HG02970 (cell line): ENCODE data around the gene TATDN2.
"Not testable (repeated sequence)": the region's sequence is repeated elsewhere in the genome, so short reads cannot be mapped to it uniquely, and the experiment has no call there.

ENCODE experiments used
- ATAC-seq: cut with Tn5 transposase; IDR thresholded peaks from one replicate; pipeline ENCODE4 v1.9.1; 2021; ENCODE audit warnings: mild to moderate bottlenecking, moderate library complexity, moderate number of reproducible peaks; ENCODE audit not compliant: unreplicated experiment, low FRiP score

Gene TATDN2

DNA sequence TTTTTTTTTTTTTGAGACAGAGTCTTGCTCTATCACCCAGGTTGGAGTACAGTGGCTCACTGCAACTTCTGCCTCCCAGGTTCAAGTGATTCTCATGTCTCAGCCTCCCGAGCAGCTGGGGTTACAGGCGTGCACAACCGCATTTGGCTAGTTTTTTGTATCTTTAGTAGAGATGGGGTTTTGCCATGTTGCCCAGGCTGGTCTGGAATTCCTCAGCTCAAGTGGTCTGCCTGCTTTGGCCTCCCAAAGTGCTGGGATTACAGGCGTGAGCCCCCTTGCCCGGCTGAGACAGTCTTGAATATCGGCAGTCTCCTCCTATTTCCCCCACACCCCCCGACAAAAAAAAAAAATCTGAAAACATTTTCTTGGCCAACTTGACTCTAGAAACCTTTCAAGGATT lies 18.7 kb downstream of the TATDN2 start:
- not testable (repeated sequence) for ATAC-seq

DNA sequence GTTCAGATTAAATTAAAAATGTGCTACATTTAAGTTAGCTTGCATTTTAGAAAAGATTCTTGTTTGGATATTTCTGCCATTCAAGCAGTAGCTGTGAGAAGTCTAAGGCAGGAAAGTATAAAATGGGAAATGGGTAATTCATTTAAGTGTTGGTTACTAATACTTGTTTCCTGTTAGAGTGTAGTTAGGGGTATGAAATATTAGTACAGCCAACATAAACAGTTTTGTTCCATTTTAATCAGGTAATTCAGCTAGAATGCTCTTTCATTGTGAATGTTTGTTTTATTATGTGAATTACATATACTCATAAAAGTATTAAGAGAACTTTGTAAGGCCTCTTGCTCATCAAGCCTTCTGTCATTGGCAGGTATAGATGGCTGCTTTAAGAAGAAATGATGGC lies 19.9 kb downstream of the TATDN2 start:
- ATAC-seq, result no peak

DNA sequence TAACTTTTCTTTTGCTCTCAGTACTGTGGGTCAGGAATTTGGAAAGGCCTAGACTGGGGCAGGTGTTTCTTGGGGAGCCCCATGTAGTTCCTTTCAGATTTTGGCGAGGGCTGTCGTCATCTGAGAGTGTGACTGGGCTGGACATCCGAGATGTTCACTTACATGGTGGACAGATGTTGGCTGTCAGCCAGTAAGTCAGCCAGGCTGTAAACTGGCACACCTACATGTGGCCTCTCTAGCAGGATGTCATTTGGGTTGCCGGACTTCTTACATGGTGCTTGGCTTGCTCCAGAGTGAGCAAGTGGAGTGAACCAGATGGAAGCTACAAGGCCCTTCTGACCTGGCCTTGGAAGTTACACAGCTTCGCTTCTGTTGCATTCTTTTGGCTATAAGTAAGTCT lies 20.7 kb downstream of the TATDN2 start:
- no peak for ATAC-seq

DNA sequence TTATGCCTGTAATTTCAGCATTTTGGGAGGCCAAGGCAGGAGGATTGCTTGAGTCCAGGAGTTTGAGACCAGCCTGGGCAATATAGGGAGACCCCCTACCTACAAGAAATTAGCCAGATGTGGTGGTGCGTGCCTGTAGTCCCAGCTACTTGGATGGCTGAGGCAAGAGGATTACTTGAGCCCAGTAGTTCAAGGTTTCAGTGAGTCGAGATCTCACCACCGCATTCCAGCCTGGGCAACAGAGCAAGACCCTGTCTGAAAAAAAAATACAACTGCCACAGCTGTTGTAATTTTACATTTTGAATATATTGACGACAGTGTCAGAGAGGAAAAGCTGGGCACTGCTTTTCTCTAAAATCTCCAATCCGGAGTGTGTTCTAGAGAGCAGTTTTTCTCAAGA lies 21.2 kb downstream of the TATDN2 start:
- ATAC-seq, result no peak

DNA sequence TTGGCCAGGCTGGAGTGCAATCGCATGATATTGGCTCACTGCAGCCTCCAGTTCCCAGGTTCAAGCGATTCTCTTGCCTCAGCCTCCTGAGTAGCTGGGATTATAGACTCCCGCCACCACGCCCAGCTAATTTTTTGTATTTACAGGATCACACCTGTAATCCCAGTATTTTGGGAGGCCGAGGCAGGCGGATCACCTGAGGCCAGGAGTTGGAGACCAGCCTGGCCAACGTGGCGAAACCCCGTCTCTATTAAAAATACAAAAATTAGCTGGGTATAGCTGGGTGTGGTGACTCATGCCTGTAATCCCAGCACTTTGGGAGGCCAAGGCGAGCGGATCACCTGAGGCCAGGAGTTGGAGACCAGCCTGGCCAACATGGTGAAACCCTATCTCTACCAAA lies 24.2 kb downstream of the TATDN2 start:
- not testable (repeated sequence) for ATAC-seq

DNA sequence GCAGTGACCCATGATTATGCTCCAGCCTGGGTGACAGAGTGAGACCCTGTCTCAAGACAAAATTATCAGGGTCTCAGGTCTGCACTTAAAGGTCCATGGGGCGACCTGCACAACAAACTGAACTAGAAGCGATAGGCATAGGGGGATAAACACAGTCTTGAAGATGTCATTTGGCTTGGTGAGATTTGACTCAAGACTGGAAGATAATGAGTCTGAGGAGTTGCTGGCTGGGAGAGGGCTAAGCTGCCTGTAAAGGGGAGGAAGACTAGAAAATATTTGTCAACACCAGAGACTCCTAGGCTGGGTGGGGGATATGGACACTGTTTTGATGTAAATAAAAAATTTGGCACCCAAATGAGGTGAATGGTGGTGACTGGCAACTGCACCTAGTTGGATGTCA lies 24.7 kb downstream of the TATDN2 start:
- ATAC-seq, result no peak

DNA sequence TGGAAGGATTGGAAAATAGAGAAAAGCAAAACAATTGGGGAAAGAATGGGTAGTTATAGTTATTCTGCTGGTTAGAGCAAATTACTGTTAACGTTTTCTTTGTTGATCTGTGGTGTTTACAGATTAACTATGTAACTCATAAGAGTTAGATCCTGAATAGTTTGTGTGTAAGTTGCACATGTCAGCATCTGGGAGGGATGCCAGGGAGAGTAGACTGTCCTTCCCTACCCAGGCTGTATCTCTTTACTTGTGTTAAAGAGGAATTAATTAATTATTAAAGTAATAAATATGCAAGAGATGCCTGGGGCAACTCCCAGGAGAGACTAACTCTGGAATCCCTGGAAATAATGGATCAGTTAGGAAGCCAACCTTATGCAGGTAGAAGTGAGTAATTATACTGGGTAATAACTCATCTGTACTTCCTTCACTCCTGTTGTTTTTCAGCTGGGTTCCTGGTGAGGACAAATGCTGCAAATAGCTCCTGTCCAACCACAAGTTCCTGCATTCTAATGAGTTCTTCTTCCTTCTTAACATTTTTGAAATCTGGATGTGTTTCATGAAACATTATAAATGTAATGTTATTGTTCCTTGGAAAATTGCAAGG lies 25.5 kb downstream of the TATDN2 start:
- ATAC-seq, result no peak

DNA sequence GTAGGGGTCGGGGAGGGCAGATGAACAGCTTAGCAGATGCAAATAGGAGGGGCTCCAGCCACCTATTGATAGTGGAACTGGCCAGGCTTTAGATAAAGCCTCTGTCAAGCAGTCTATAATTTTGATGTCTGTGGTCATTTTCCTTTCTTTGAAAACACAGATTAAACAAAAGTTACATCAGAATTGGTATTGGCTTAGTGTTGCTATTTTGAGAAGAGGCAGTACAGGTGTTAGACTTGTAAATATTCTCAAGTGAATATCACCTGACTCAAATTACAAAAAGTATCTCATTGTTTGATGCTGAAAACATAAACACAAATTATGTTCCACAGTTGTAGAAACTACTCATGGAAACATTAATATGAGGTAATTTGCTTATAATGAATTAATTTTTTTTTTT lies 26.3 kb downstream of the TATDN2 start:
- ATAC-seq, result no peak

DNA sequence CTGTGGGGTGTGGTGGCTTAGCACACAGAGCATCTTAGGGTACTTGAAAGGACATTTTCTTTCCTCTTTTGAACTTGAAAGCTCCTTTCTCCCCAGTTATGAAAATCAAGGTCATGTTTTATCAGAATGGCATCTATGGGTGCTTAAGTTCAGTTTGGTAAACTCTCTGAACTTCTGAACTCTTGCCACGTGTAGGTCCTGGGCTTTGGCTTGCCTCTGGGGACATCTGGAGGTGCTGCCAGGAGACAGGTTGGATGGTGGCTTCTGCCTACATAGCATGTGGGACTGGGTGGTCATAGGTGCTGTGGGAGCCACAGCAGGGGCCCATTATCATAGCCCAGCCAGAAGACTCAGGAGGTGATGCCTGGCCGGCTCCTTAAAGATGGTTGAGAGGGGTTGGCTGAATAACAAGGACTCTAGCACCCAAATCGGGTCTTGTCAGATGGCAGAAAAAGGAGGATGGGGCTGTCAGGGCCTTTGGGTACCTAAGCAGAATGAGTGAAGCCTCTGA lies 28.9 kb downstream of the TATDN2 start:
- no peak for ATAC-seq

DNA sequence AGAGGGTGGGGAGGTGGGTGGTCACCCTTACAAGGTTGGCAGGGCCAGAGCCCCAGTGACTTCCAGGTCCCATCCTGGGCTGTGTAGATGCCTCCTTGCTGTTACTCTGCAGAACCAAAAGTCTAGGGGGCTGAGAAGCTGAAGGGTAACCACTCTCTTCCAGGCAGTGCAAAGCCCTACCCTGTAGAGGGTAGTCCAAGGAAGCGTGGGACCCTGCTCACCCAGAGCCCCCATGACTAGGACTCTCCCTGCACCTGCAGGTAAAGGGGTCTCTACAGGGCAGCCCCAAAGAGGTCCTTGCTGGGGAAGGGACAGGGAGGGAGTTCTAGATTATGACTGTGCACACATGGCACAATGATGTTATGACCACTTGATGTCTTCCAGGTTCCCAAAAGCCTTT lies 30.2 kb downstream of the TATDN2 start:
- ATAC-seq, result no peak

DNA sequence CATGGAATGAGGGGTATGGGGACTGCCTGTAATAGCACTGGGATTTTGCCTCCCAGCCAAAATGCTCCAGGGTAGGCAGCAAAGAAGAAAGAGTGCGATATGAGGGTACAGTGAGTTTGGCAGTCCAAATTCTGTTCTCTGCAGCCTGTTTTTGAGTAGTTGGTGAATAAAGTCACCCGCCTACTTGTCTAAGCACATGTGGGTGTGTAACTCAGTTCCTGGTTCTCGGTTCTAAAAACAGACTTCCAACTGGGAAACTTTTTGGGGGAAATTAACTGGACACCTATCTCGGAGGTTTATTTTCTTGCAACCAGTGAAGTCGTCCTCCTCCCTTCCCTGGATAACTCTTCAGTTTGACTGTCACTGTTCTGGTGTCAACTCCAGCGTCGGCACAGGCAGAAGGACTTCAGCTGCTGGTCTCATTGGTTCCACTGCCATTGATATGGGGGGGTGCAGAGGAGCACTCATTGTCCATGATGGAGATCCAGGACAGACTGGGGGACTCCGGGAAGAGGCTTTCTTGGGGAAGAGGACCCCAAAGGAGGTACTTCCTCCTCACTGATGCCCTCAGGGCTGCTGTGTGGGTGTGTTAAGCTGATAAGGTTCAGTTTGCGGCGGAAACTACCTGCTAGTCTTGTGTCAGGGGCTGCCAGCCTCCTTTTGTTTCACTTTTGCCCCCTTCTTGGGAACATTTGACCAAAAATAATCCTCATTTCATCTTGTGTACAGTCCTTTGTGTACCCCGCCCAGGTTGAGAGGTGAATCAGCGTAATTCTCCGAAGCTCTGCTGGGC lies 31.3 kb downstream of the TATDN2 start:
- no peak for ATAC-seq

DNA sequence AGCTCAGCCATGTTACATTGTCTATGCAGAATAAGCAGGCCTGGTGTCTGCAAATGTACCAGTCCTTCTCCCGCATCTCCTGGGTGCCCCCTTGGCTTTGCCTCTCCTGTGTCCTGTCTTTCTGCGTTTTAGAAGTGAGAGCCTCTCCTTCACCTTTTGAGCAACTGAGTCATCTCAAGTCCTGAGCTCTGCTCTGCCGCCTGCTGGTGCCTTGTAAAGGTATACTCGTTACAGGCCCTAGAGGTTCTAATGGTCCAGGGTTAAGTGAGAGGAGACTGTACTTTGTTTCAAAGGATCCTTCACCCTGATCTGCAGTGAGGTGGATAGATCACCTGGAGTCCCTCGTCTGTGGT lies 31.9 kb downstream of the TATDN2 start:
- no peak for ATAC-seq

DNA sequence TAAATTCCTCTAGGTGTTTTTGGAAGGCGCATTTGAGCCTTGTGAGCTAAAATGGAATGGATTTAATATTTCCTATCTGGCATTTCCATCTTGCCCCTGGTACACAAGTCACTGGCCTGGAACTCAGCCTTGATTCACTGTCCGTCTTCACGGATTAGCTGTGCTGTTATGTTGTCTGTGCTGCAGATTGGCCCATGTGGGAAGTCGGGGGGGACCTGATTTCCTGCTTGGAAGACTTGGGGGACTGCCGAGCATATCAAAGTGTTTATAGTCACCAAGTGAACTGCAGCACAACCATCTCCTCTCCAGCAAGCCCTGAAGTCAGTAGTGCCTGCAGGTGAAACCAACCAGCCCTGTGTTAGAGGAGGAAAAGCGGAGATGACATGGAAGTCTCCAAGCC lies 32.3 kb downstream of the TATDN2 start:
- ATAC-seq, result no peak

DNA sequence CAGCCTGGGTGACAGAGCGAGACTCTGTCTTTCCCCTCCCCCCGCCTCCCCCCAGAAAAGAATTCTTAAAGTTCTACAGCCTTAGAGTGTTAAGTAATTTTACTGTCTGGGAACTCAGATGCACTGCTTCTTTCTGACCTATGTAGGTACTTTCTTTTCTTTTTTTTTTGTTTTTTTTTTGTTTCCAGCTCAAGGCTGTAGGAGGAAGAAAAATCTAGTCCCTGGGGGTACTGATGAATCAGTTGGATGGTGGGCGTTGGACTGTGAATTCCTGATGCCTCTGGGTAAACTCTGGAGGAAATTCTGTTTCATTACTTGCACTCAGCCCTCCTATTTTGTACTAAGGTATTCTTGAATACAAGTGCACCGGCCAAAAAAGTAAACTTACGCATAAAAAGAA lies 33.7 kb downstream of the TATDN2 start:
- ATAC-seq, result no peak

DNA sequence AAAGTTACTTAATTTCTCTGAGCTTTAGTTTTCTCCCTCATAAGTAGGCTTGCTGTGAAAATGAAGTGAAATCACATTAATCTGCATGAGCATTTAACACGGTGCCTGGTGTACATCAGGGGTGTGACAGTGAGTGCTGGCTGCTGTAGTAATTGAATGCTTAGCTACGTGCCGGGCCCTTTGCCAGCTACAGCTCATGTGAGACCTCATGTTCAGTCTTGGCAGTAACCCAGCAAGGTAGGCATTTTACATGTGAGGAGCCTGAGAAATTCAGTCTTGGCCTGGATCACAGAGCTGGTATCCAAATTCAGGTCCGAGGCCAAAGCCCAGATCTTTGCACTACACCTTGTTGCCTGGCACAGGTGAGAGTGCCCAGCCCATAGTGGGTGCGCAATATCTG lies 35.4 kb downstream of the TATDN2 start:
- no peak for ATAC-seq

DNA sequence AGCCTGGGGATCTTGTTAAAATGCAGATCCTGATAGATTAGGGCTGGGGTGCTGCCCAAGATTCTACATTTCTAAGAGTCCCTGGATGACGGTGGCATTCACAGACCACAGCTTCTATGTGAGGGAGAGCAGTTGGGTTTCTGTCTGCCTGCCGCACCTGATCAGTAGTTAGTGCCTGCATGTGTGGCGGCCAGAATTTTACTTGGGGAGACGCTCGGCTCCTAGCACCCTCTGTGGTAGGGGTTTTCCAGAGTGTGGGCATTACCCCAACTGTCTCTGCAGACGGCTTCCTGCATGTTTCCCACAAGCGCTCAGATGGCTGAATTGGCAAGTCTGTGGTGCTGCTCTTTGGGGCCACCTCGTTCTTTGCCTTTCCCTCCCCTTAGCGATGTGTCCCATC lies 36.2 kb downstream of the TATDN2 start:
- no peak for ATAC-seq

DNA sequence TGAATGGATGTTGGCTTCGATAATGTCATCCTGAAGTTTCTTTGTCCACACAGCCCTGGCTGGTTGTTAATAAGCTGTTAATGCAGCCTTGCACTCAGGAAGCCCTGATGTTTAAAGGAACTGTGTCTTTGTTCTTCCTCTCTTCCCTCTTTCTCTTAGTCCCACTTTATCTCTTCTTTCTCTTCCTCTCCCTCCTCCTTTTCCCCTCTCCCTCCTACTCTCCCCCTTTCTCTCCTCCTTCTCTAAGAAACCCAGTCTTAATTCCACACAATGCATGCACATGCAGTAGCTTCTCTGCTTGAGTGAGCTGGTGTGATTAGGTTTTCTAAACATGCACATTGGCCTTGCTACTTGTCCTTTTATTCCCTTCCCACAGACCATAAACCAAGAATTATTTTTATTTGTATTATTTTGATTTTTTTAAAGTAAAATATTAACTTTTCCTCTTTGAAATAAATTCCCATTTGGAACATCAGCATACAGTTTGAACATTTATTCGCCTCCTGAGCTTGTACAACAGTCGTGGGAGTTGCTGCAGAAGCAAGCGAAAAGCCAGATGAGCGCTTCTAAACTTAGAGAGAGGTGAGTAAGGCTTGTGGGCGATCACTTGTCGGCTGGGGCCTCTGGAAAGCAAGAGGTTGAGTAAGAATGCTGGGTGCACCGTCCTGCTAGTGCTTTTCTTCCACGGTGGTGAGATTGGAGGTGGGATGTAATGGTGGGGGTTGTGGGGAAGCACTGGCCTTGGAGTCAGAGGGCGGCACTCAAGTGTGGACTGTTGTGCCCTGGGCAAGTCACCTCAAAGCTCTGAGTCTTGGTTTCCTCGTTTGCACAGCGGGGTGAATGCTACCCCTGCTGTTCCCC lies 37.2 kb downstream of the TATDN2 start:
- no peak for ATAC-seq

DNA sequence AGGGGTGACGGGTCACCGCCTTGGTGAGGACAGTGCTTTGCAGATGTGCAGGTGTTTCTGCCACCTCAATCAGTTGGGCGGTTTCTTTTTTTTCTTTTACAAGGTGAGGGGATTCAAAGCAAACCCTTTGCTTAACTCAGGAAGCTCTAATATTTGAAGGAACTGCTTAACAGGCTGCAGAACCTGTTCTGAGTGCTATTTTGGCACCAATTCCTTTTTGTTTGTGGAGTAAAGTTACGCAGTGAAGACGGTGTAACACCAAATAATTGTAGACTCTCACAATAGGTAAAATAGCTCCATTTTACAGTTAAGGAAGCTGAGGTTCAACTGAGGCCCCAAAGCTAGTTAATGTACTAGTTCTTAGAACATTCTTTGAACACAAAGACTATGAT lies 37.9 kb downstream of the TATDN2 start:
- ATAC-seq, result no peak

DNA sequence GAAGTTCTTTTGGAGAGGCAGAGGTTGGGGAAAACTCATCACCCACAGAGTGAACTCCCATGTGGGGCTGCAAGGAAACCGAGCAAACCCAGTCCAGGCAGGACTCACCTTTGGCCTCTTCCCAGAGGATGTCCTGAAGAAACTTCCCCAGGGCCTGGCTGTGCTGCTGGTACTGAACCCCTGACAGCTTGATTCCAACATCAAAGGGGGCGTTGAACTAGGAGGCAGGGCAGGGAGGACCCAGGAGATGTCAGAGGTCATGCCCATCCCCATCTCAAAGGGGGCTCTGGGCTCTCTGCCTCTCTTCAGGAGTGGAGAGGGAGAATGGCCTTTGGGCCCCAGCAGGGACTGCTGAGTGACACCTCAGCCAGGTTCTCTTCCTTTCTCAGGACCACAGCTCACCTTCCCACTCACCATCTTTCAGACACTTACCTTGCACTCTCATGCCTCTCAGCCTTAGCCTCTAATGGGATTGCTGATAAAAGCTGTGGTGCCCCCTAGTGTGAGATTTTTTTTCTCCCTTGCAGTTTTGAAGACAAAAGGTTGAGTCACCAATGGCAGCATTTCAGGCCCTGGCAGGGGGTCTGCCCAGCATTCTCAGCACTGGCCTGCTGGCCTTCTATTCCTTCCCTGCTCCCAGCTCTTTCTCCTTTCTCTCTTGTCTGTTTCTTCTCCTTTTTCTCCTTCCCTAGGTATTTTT lies 38.5 kb downstream of the TATDN2 start:
- no peak for ATAC-seq

DNA sequence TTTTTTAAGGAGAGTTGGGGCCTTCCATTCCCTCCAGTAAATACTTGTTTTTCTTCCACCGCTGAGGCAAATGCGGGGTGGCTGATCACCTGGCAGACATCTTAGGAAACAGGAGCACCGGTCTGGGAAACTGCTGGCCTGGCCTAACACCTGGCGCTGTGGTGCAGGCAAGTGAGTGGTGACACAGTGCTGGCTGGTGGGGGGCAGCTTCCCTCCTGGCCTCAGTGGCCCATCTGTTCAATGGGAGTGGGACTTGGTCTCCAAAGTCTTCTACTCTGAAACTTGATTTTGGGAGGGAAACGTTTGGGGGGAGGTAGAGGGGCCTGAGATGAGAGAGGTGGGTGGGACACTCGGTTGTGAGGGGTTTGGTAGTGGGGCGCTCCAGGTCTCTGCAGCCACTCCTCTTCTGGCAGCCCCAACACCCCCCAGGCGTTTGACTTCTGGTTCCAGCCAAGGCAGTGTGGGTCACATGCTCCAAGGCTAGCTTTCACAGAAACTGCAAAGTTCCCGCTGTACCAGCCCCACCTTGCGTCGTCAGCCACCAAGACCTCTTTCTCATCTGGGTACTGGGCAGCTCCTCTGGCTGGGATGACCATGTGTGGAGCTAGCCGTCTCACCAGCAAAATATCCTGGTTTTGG lies 39.8 kb downstream of the TATDN2 start:
- ATAC-seq, result no peak
